Vagina (tissue), 2 donors: ENCODE measurements around the gene NEK11. TPM values are rescaled to one million over a fixed set of nuclear protein-coding genes. Genes with fewer than 3 reads are reported as not detected.

Source experiments
- DNase-seq, 2 donors: peaks; one replicate each; pipeline ENCODE4 v3.0.0-alpha.2; 2017; ENCODE audit errors: extremely low spot score in 2 of 2
- H3K27ac ChIP-seq: fragments of 200-600 bp; sonication (generic); one replicate; pipeline ENCODE4 v1.5.1; 2019
- H3K27me3 ChIP-seq: fragments of 200-600 bp; sonication (generic); one replicate; pipeline ENCODE4 v1.5.1; 2019
- H3K36me3 ChIP-seq, 2 donors: fragments of 200-600 bp; sonication (generic); one replicate each; pipeline ENCODE4 v1.5.1; 2017 to 2019
- H3K4me1 ChIP-seq: fragments of 200-600 bp; sonication (generic); one replicate; pipeline ENCODE4 v1.5.1; 2019
- H3K4me3 ChIP-seq, 2 donors: fragments of 200-600 bp; sonication (generic); 1 replicate in 1 of 2; 2 replicates in 1 of 2; pipeline ENCODE4 v1.5.1; 2016 to 2019
- H3K9me3 ChIP-seq: fragments of 200-600 bp; sonication (generic); one replicate; pipeline ENCODE4 v1.5.1; 2019
- POLR2A ChIP-seq, 2 donors: fragments of 450-650 bp; IDR thresholded peaks; one replicate each; pipeline ENCODE4 v1.6.1; 2017; ENCODE audit warnings: antibody characterized with exemption in 2 of 2, mild to moderate bottlenecking in 2 of 2, moderate library complexity in 2 of 2
- POLR2AphosphoS5 ChIP-seq, 2 donors: sonication (generic); formaldehyde crosslinking; IDR thresholded peaks; one replicate each; pipeline ENCODE4 v1.9.0; 2017; ENCODE audit warnings: antibody characterized with exemption in 2 of 2, mild to moderate bottlenecking in 2 of 2, low read depth in 1 of 2; ENCODE audit not compliant: insufficient read depth in 1 of 2
- intact Hi-C: fragments of 100-400 bp; cut with DNase I; formaldehyde crosslinking; loops from one replicate; pipeline ENCODE4 v1.15.1; 2023
- total RNA-seq: library from RNA; depleted of rRNA; stranded (reverse); fragments of >200 nt; gene quantifications from one replicate; pipeline ENCODE4 v1.2.3, GENCODE V29; 2016
- TF ChIP-seq, protein P1 (sequence below), 3 experiments: fragments of 450-650 bp in 2 of 3; fragments of 200-600 bp in 1 of 3; sonication (generic) in 1 of 3; IDR thresholded peaks; one replicate each; pipeline ENCODE4 v1.5.1; 2017 to 2019; ENCODE audit warnings: antibody characterized with exemption in 3 of 3, mild to moderate bottlenecking in 2 of 3, moderate library complexity in 2 of 3

The NEK11 gene
- total RNA-seq, 1 donor from 2014 or later, result 8.6 TPM

DNA sequence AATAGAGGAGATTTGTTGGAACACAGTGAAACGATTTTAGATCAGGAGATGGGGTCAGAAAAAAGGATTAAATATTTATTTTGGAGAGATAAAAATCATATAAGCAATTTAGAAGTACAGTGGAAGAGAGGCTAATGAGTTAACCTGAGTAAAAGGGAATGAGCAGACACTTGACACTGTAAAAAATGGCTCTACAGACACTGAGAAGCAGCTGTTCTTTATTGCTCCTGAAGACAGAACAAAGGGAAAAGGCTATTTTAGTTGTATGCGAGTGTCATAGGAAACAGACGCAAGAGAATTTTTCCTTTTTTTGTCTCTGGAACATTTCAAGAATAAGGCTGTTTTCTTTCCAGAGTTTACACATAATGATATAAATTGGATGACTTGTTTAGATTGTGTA, 34.3 kb upstream of the NEK11 start:
- no peak overlapping the region for H3K4me3 ChIP-seq

DNA sequence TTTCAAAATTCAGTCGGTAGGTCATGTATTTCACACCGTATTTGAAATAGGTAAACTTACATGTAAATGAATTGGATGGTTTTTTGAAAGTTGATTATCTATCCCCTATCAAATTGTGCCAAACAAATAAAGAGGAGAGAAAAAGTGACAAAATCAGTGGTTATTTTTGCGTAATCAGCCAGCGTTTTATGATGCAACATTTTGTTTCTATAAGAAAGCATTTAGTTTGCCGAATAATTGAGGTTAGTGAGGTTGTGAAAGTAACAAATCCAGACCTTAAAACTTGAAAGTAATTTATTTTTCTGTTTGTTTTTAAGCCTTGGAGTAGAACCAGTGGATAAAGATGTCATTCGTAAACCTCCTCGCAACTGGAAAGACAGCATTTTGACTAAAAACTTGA, 29.4 kb upstream of the NEK11 start:
- H3K27me3 ChIP-seq, result no peaks in the 10 kb centered on the region
- no peaks in the 10 kb centered on the region for H3K9me3 ChIP-seq
- no peak overlapping the region for H3K27ac ChIP-seq
- no peak overlapping the region for H3K4me3 ChIP-seq
- TF ChIP-seq, protein P1, sequence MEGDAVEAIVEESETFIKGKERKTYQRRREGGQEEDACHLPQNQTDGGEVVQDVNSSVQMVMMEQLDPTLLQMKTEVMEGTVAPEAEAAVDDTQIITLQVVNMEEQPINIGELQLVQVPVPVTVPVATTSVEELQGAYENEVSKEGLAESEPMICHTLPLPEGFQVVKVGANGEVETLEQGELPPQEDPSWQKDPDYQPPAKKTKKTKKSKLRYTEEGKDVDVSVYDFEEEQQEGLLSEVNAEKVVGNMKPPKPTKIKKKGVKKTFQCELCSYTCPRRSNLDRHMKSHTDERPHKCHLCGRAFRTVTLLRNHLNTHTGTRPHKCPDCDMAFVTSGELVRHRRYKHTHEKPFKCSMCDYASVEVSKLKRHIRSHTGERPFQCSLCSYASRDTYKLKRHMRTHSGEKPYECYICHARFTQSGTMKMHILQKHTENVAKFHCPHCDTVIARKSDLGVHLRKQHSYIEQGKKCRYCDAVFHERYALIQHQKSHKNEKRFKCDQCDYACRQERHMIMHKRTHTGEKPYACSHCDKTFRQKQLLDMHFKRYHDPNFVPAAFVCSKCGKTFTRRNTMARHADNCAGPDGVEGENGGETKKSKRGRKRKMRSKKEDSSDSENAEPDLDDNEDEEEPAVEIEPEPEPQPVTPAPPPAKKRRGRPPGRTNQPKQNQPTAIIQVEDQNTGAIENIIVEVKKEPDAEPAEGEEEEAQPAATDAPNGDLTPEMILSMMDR (IDR thresholded peaks at IDR 0.05), result no peak
- no peak for TF ChIP-seq POLR2A (IDR thresholded peaks at IDR 0.05)
- H3K4me1 ChIP-seq, result no peaks in the 10 kb centered on the region
- no peak for DNase-seq
- intact Hi-C loops, result no loop called here
- peaks cover 4 to 16% of the 10 kb centered on the region in 2 donors for H3K36me3 ChIP-seq

More for the DNA sequence above, 34.3 kb upstream of the NEK11 start:
- no peak for DNase-seq
- TF ChIP-seq, protein P1 (IDR thresholded peaks at IDR 0.05), result no peak
- TF ChIP-seq POLR2AphosphoS5 (IDR thresholded peaks at IDR 0.05; ENCODE audit: insufficient read depth in 1 of 2, low read depth in 1 of 2), result no peak
- no peak for TF ChIP-seq POLR2A (IDR thresholded peaks at IDR 0.05)
- H3K36me3 ChIP-seq, result peaks cover 0 to 16% of the 10 kb centered on the region in 2 donors
- intact Hi-C loops, result no loop called here
- no peak overlapping the region for H3K27ac ChIP-seq
- no peaks in the 10 kb centered on the region for H3K9me3 ChIP-seq
- H3K4me1 ChIP-seq, result no peaks in the 10 kb centered on the region
- no peaks in the 10 kb centered on the region for H3K27me3 ChIP-seq

DNA sequence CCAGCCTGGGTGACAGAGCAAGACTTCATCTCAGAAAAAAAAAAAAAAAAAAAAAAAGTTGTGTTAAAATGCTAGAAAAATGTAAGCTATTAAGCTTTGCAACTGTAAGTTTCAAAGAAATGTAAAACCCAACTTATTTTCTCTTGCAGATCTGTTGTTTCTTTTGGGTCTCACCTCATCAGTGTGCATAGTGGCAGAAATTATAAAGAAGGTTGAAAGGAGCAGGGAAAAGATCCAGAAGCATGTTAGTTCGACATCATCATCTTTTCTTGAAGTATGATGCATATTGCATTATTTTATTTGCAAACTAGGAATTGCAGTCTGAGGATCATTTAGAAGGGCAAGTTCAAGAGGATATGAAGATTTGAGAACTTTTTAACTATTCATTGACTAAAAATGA, 25.6 kb upstream of the NEK11 start:
- intact Hi-C loops, result no loop called here
- Histone ChIP-seq H3K4me3 (no peak overlapping the region), H3K27me3 (no peaks in the 10 kb centered on the region), H3K27ac (no peak overlapping the region), H3K36me3 (peaks cover 4 to 15% of the 10 kb centered on the region in 2 donors), H3K9me3 (no peaks in the 10 kb centered on the region), H3K4me1 (no peaks in the 10 kb centered on the region)
- TF ChIP-seq, protein P1 (IDR thresholded peaks at IDR 0.05), result no peak
- no peak for TF ChIP-seq POLR2A (IDR thresholded peaks at IDR 0.05)
- no peak for TF ChIP-seq POLR2AphosphoS5 (IDR thresholded peaks at IDR 0.05; ENCODE audit: insufficient read depth in 1 of 2, low read depth in 1 of 2)
- no peak for DNase-seq

DNA sequence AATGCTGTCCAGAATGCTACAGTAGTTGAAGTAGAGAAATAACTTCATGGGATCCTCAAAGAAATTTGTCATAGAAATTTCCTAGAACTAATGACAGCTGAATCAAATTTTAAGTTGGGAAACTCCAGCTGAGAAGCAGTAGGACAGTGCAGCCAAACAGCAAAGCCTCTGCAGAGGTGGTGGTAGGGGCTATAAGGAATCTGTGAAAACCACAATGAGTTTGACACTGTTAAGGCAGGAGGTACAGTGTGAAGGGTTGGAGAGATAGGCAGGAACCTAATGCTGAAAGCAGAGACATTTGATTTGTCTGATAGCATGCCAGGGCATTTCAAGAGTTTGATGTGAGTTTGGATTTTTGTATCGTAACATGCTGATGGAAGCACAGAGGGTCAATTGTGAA, 22.1 kb upstream of the NEK11 start:
- DNase-seq, result no peak
- H3K36me3 ChIP-seq, result peaks cover 0 to 8% of the 10 kb centered on the region in 2 donors
- H3K4me1 ChIP-seq, result no peaks in the 10 kb centered on the region
- H3K4me3 ChIP-seq, result no peak overlapping the region
- TF ChIP-seq, protein P1 (IDR thresholded peaks at IDR 0.05), result no peak
- TF ChIP-seq POLR2A (IDR thresholded peaks at IDR 0.05), result no peak
- no peak for TF ChIP-seq POLR2AphosphoS5 (IDR thresholded peaks at IDR 0.05; ENCODE audit: insufficient read depth in 1 of 2, low read depth in 1 of 2)
- H3K27ac ChIP-seq, result no peak overlapping the region
- H3K9me3 ChIP-seq, result no peaks in the 10 kb centered on the region
- no peaks in the 10 kb centered on the region for H3K27me3 ChIP-seq
- intact Hi-C loops, result no loop called here

DNA sequence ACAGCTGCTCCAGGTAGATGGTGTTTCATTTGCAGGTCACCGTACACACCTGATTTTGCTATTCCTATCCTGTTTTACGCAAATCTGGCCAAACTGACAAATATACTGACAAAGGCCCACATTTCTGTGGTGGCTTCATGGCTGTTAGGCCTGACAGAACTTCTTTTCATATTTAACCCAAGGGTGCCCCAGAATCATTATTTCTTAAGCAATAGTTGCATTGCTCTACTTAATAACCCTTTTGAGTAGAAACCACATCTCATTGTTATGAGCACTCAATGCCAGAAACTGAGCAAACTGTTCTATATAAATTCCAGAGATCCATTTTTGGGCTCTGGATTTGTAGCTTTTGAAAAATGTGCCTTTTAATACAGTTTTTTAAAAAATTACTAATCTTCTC, 19.4 kb upstream of the NEK11 start:
- no peaks in the 10 kb centered on the region for H3K27me3 ChIP-seq
- intact Hi-C loops, result no loop called here

More for the DNA sequence above, 19.4 kb upstream of the NEK11 start:
- no peaks in the 10 kb centered on the region for H3K4me1 ChIP-seq
- peaks cover 0 to 15% of the 10 kb centered on the region in 2 donors for H3K36me3 ChIP-seq
- no peak overlapping the region for H3K27ac ChIP-seq
- TF ChIP-seq POLR2A (IDR thresholded peaks at IDR 0.05), result no peak
- no peak for TF ChIP-seq POLR2AphosphoS5 (IDR thresholded peaks at IDR 0.05; ENCODE audit: insufficient read depth in 1 of 2, low read depth in 1 of 2)
- TF ChIP-seq, protein P1 (IDR thresholded peaks at IDR 0.05), result no peak
- no peaks in the 10 kb centered on the region for H3K9me3 ChIP-seq
- no peak for DNase-seq
- no peak overlapping the region for H3K4me3 ChIP-seq
